GM20000 (cell line): ENCODE measurements around the gene C1QTNF9.
A peak's percentile ranks its signal among the peaks of the same experiment; 100 is the strongest.

Experiments used
- DNase-seq: peaks from one replicate; pipeline ENCODE4 v3.0.0; 2012; ENCODE audit warnings: low spot score
- TF ChIP-seq, protein P1 (sequence below): IDR thresholded peaks from 2 replicates; pipeline ENCODE4 v1.5.1; 2012; ENCODE audit warnings: mild to moderate bottlenecking, control low read depth; ENCODE audit errors: extremely low read depth, missing control alignments

Gene C1QTNF9

DNA sequence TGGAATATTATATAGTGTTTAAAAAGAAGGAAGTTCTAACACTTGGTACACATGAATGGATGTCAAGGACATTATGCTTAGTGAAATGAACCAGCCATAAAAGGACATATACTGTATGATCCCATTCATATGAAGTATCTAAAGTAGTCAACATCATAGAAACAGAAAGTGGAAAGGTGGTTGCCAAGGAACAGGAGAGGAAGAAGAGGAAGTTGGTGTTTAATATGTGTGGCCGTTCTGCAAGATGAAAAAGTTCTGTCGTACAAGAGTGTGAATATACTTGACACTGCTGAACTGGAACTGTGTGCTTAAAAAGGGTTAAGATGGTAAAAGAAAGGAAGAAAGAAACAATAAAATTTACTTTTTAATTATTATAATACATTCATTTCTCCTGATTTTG is 33.1 kb upstream of the C1QTNF9 start:
- no peak for DNase-seq
- TF ChIP-seq, protein P1, sequence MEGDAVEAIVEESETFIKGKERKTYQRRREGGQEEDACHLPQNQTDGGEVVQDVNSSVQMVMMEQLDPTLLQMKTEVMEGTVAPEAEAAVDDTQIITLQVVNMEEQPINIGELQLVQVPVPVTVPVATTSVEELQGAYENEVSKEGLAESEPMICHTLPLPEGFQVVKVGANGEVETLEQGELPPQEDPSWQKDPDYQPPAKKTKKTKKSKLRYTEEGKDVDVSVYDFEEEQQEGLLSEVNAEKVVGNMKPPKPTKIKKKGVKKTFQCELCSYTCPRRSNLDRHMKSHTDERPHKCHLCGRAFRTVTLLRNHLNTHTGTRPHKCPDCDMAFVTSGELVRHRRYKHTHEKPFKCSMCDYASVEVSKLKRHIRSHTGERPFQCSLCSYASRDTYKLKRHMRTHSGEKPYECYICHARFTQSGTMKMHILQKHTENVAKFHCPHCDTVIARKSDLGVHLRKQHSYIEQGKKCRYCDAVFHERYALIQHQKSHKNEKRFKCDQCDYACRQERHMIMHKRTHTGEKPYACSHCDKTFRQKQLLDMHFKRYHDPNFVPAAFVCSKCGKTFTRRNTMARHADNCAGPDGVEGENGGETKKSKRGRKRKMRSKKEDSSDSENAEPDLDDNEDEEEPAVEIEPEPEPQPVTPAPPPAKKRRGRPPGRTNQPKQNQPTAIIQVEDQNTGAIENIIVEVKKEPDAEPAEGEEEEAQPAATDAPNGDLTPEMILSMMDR: no peak

DNA sequence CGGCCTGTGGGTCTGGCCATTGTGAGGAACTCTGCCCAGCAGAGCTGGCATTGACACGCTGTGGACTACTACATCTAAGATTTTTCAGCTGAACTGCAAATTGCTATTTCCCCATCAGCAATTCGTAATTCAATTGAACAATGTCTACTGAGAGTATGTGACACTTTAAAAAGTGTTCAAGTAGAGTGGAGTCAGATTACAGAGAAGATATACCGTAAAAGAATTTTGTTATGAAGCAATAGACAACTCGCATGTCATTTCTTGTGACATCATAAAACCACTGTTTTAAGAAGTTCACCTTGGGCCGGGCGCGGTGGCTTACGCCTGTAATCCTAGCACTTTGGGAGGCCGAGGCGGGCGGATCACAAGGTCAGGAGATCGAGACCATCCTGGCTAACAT is 32.5 kb upstream of the C1QTNF9 start:
- TF ChIP-seq, protein P1: no peak
- DNase-seq: no peak

DNA sequence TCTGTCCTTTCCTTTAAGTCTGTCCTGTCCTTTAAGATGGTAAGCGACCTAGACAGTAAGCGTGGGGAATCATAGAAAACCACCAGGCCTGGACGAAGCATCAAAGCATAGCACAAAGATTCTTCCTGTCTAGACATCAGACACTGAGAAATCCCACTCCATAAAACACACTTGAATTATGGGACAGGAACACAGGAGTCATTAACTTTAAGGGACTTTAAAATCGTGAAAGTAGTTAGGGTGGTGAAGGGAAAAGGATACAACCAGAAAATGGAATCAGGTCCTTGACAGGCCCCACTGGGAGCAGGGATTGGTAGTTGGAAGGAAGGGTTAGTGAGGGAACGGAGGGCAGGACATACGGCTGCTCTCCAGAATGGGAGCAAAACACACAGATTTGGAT is 31.6 kb upstream of the C1QTNF9 start:
- TF ChIP-seq, protein P1: no peak
- DNase-seq: no peak

DNA sequence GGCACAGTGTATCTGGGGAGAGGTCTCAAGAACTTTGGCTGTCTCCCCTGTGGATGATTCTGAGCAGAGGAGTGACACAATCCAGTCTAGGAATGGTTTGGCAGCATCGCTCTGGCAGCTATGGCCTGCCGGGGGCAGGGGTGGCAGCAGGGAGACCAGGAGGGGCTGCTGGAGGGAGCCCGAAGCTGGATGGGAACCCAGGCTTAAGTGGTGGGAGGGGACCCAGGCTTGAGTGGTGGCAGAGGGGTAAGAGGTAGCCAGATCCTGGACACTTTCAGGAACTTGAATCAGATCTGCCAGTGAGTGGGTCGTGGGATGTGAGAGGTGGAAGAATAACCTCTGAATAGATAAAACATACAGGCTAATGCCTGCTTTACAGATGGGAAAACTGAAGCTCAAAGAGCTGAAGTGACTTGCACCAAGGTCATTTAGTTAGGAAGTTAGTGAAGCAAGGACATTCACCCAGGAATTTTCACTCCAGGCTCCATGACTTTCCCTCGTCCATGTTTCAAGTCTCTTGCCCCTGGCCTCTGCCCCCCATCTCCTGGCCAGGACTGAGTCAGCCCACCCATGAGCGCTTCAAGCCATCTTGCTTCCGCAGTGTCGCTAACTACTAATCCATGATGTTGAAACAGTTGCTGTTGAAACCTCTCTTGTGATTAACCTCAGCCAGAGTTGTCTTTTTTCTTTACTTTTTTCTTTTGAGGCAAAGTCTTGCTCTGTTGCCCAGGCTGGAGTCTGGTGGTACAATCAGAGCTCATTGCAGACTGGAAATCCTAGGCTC is 29.9 kb upstream of the C1QTNF9 start:
- TF ChIP-seq, protein P1: no peak
- no peak for DNase-seq

DNA sequence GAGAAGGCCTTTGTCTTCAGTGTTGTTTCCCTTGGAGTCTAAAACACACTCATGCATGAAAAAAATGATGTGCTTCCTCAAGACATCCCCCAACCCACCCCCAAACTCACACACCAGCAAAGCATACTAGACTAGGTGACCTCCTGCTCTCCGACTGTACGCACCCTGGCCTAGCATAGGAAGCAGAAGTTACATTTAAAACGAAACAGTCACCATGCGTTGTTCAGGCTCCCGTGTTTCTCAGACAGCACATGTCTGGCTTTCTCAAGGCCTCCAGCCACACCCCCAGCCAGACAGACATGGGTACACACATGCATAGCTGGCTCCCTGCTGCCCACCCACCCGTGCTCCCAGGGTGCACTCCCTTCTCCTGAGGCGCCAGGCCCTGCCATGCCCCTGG is 28.7 kb upstream of the C1QTNF9 start:
- peak; percentile 57 for DNase-seq
- TF ChIP-seq, protein P1: no peak

DNA sequence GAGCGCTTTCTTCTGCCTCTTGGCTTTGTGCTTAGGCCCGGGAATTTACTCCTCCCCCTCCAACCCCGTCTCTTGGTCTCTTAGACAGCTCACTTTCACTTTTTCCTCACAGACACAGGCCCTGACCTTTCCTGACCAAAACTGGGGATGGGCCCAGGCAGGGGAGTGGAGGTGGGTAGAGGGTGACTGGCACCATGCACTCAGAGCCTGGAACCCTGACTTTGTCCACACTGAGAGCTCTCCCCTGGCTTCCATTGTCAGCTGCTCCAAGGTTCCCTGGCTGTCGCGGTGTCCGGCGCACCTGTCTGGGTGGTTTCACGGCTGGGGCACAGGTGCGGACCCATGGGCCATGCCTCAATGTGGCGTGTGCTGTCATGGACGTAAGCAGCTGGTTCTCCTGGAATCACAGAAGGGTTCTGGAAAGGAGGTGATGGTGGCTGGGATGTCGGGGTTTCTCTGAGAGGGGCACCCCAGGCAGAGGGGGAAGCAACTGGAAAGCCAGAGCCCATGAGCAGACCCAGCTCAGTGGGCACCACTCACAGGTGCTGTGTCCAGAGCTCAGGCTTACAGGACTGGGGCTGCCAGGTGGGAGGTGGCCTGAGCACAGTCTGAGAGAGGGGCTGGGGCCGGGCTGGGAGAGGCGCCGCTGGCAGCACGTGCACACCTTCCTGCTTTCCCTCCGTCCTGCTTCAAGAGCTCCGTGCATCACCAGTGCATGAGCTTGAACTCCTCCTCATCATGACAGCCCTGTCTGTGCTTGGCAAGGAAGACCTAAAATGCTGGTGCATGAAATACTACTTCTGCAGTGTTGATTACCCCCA is 28.0 kb upstream of the C1QTNF9 start:
- TF ChIP-seq, protein P1: no peak
- no peak for DNase-seq

DNA sequence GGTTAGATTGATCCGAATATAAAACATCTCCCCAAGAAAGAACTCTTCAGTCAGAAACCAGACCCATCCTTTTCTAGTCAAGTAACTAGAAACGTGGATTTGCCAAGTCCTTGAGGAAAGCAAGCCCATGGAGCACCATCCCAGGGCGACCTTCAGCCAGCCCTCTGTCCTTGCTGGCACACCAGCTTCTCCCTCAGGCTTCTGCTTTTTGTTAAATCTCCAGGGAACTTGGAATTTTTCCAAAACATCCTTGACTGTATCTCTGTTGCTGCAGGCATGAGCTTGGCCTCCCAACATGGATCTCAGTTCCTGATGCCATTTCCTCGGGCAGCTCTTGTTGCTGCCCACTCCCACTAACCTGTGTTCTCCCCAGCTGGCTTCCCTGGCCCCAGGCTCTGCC is 27.1 kb upstream of the C1QTNF9 start:
- DNase-seq: no peak
- TF ChIP-seq, protein P1: no peak
